Peyer's patch (tissue), 4 donors: ENCODE measurements around the gene SYCE3.

Source experiments
- POLR2A ChIP-seq, 2 donors: fragments of 450-650 bp; IDR thresholded peaks; one replicate each; pipeline ENCODE4 v1.5.1; 2017; ENCODE audit warnings: antibody characterized with exemption in 2 of 2, mild to moderate bottlenecking in 2 of 2, moderate library complexity in 2 of 2
- TF ChIP-seq, protein P1 (sequence below), 6 experiments: fragments of 450-650 bp in 4 of 6; fragments of 200-600 bp in 2 of 6; sonication (generic) in 1 of 6; IDR thresholded peaks; one replicate each; pipeline ENCODE4 v1.5.1; 2017 to 2019; ENCODE audit warnings: antibody characterized with exemption in 6 of 6, mild to moderate bottlenecking in 3 of 6, moderate library complexity in 1 of 6

GRCh38 chr22:50527921-50528681, 34.6 kb downstream of the SYCE3 start:
- TF ChIP-seq, protein P1, sequence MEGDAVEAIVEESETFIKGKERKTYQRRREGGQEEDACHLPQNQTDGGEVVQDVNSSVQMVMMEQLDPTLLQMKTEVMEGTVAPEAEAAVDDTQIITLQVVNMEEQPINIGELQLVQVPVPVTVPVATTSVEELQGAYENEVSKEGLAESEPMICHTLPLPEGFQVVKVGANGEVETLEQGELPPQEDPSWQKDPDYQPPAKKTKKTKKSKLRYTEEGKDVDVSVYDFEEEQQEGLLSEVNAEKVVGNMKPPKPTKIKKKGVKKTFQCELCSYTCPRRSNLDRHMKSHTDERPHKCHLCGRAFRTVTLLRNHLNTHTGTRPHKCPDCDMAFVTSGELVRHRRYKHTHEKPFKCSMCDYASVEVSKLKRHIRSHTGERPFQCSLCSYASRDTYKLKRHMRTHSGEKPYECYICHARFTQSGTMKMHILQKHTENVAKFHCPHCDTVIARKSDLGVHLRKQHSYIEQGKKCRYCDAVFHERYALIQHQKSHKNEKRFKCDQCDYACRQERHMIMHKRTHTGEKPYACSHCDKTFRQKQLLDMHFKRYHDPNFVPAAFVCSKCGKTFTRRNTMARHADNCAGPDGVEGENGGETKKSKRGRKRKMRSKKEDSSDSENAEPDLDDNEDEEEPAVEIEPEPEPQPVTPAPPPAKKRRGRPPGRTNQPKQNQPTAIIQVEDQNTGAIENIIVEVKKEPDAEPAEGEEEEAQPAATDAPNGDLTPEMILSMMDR (IDR thresholded peaks at IDR 0.05), result no peak
- TF ChIP-seq POLR2A (IDR thresholded peaks at IDR 0.05), result no peak
